Memory B cell (primary cell): ENCODE results near the gene GET3.

Experiments used
- ATAC-seq: fragments of 150-1000 bp; cut with Tn5 transposase; 2 replicates; pipeline ENCODE4 v1.10.0; 2021; ENCODE audit warnings: low read depth, mild to moderate bottlenecking, moderate library complexity
- DNase-seq, 2 donors: peaks; one replicate each; pipeline ENCODE4 v3.0.0; 2022; ENCODE audit warnings: low spot score in 2 of 2
- H3K27ac Mint-ChIP-seq: one replicate; pipeline ENCODE4 v1.8.0; 2022; ENCODE audit warnings: mild to moderate bottlenecking, moderate library complexity, mixed read lengths
- H3K27me3 Mint-ChIP-seq: one replicate; pipeline ENCODE4 v1.8.0; 2022; ENCODE audit warnings: mixed read lengths
- H3K36me3 Mint-ChIP-seq: one replicate; pipeline ENCODE4 v1.8.0; 2022; ENCODE audit warnings: mild to moderate bottlenecking, mixed read lengths
- H3K4me1 Mint-ChIP-seq: one replicate; pipeline ENCODE4 v1.8.0; 2022; ENCODE audit warnings: mixed read lengths
- H3K4me3 Mint-ChIP-seq: one replicate; pipeline ENCODE4 v1.8.0; 2022; ENCODE audit warnings: mild to moderate bottlenecking, moderate library complexity, mixed read lengths
- H3K9me3 Mint-ChIP-seq: one replicate; pipeline ENCODE4 v1.8.0; 2022; ENCODE audit warnings: mixed read lengths

Gene GET3

DNA sequence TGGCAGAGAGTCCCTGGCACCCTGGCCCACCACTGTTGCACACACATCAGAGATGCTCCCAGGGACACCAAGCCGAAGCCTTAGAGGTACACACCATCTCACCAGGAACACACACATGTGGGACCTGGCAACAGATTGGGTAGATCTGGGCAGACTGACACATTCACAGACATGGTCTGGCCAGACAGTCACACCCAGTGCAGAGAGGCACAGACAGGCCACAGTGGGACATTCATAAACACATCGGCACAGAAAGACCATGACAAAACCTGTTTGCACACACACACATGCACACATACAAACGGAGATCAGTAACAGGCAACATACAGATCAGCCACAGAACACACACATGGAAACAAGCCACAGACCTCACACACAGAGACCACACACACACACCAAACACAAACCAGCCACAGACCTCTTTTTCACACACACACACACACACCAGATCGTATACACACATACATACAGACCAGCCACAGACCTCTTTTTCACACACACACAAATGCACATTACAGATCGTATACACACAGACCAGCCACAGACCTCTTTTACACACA is 47.7 kb downstream of the GET3 start:
- no peaks in the 10 kb centered on the region for H3K27me3 Mint-ChIP-seq
- no peaks in the 10 kb centered on the region for H3K36me3 Mint-ChIP-seq
- DNase-seq (no peak), ATAC-seq (no peak)
- no peaks in the 10 kb centered on the region for H3K9me3 Mint-ChIP-seq
- peaks cover 20% of the 10 kb centered on the region for H3K4me1 Mint-ChIP-seq
- H3K4me3 Mint-ChIP-seq: no peak overlapping the region
- no peak overlapping the region for H3K27ac Mint-ChIP-seq

DNA sequence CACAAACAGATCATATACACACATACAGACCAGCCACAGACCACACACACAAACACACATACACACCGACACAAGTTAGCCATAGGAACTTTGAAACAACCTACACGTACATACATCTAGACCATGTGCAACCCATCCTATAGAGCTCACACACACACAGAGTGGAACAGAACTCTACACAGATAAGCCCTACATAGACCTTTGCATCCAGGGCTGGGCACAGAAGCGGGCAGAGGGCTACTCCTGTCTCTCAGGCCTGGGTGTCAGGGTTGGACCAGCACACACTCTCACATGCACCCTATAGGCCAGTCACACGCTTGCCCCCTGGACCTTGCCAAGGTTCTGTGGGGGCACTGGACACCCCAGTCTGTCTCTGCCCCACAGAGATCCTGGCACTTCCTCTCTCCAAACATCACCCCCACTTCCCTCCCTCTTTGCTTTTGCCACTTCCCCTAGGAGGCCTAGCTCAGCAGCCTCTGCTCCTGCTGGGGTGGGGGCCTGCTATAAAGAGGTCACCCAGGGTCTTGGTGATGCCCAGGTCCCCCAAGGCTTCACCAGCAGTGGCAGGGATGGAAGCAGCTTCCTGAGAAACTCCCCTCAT is 48.2 kb downstream of the GET3 start:
- DNase-seq: no peak
- Mint-ChIP-seq H3K36me3 (no peaks in the 10 kb centered on the region), H3K9me3 (no peaks in the 10 kb centered on the region), H3K4me1 (peaks cover 24% of the 10 kb centered on the region), H3K4me3 (no peak overlapping the region), H3K27ac (no peak overlapping the region), H3K27me3 (no peaks in the 10 kb centered on the region)
- no peak for ATAC-seq

DNA sequence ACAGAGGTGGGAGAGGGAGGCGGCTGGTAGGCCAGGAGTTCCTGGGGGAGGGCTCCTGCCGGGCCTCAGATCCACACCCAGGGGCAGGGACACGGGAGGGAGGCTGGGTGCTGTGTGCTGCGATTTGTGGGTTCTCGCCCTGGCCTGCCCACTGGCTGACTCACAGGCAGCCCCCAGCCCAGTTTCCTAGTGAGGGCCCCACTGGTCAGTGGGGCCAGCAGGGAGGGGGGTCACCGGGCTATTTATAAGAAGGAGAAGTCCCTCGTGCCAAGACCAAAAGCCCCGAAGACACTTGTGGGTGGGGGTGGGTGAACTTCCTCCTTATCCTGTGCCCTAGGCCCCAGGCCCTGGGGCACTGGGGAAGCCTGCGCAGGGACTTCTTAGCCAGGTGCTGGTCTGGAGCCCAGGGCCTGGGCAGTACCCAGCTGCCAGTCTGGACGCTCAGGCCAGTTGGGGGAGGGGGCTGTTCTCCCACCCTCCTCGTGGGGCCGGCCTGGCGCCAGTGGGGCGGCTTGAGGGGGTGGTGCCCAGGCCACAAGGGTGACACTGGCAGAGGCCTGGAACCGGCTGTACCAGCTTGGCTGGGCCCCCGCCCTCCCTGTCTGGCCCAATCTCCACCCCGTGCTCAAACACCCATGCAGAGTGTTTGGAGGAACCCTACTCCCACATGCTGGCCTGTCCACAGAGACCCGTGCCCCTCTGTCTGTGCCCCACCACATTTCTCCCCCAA is 49.0 kb downstream of the GET3 start:
- peak in 1 of 2 donors; percentile 62 for DNase-seq
- Mint-ChIP-seq H3K9me3 (no peaks in the 10 kb centered on the region), H3K36me3 (no peaks in the 10 kb centered on the region), H3K27ac (no peak overlapping the region), H3K4me3 (no peak overlapping the region), H3K27me3 (no peaks in the 10 kb centered on the region), H3K4me1 (peaks cover 31% of the 10 kb centered on the region)
- ATAC-seq: no peak

DNA sequence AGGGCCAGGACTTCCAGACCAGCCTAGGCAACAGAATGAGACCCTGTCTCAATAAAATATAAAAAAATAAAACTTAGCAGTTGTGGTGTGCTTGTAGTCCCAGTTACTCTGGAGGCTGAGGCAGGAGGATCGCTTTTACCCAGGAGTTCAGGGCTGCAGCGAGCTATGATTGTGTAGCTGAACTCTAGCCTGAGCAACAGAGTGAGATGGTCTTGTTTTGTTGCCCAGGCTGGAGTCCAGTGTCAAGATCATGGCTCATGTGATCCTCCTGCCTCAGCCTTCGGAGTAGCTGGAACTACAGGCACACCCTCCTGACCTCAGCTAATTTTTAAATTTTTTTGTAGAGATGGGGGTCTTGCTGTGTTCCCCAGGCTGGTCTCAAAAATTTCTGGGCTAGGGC is 49.7 kb downstream of the GET3 start:
- Mint-ChIP-seq H3K4me3 (no peak overlapping the region), H3K27me3 (no peaks in the 10 kb centered on the region), H3K4me1 (peaks cover 28% of the 10 kb centered on the region), H3K9me3 (no peaks in the 10 kb centered on the region), H3K27ac (no peak overlapping the region), H3K36me3 (no peaks in the 10 kb centered on the region)
- DNase-seq (no peak), ATAC-seq (no peak)

DNA sequence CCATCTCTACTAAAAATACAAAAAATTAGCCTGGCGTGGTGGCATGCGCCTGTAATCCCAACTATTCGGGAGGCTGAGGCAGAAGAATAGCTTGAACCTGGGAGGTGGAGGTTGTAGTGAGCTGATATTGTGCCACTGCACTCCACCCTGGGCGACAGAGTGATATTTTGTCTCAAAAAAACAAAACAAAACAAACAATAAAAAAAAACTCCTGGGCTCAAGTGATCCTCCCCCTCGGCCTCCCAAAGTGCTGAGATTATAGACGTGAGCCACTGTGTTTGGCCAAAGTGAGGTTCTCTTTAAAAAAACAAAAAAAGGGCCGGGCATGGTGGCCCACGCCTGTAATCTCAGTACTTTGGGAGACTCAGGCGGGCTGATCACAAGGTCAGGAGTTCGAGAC is 50.2 kb downstream of the GET3 start:
- Mint-ChIP-seq H3K4me3 (no peak overlapping the region), H3K36me3 (no peaks in the 10 kb centered on the region), H3K9me3 (no peaks in the 10 kb centered on the region), H3K4me1 (peaks cover 25% of the 10 kb centered on the region), H3K27ac (no peak overlapping the region), H3K27me3 (no peaks in the 10 kb centered on the region)
- DNase-seq (no peak), ATAC-seq (no peak)

DNA sequence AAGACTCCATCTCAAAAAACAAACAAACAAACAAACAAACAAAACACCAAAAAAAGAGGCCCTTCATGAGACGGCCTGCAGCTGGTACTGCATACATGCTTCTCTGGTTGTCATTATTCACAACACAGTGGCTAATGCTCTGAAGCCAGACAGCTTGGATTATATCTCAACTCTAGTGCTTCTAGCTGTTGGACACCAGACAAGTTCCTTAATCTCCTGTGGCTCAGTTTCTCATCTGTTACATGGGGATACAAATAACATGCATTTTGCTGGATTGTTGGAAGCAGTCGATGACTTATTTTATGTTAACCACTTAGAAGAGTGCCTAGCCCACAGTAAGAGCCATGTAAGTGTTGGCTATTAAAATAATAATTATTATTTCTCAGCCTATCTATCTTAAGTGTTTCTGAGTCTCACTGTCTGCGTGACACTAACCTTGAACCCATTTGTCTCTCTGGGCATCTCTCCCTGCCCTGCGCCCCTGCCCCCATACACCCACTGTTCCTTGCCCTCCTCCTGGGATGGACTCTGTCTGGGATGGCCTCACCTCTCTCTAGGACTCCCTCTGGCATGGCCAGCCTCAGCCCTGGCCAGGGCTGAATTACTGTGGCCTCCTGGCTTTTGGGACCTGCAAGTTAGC is 50.9 kb downstream of the GET3 start:
- Mint-ChIP-seq H3K4me1 (peaks cover 25% of the 10 kb centered on the region), H3K9me3 (no peaks in the 10 kb centered on the region), H3K4me3 (peak overlapping the region; percentile 91), H3K36me3 (no peaks in the 10 kb centered on the region), H3K27ac (peak overlapping the region; percentile 99), H3K27me3 (no peaks in the 10 kb centered on the region)
- DNase-seq: no peak
- ATAC-seq: no peak

DNA sequence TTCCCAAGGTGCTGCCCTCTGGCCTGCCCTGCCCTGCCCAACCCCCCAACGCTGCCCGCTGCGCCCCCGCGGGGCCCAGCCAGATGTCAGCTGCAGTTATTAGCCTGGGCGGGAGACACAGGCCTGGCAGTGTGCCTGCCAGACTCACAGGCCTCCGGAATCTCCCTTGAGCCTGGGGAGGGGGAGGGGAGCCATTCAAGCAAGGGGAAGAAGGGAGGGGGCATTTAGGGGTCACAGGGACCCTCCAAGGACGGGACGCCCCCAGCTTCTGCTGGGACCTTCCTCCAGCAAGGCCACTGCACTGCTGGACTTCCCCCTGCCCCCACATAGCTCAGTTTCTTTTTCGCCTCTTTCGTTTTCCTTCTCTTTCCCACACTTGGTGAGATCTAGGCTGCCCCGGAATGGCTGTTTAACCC is 51.4 kb downstream of the GET3 start:
- no peaks in the 10 kb centered on the region for H3K27me3 Mint-ChIP-seq
- H3K4me3 Mint-ChIP-seq: peak overlapping the region; percentile 91
- H3K9me3 Mint-ChIP-seq: no peaks in the 10 kb centered on the region
- H3K36me3 Mint-ChIP-seq: no peaks in the 10 kb centered on the region
- H3K27ac Mint-ChIP-seq: peak overlapping the region; percentile 99
- DNase-seq: peak; percentile 70 to 74
- peaks cover 25% of the 10 kb centered on the region for H3K4me1 Mint-ChIP-seq
- ATAC-seq: peak; percentile 5

DNA sequence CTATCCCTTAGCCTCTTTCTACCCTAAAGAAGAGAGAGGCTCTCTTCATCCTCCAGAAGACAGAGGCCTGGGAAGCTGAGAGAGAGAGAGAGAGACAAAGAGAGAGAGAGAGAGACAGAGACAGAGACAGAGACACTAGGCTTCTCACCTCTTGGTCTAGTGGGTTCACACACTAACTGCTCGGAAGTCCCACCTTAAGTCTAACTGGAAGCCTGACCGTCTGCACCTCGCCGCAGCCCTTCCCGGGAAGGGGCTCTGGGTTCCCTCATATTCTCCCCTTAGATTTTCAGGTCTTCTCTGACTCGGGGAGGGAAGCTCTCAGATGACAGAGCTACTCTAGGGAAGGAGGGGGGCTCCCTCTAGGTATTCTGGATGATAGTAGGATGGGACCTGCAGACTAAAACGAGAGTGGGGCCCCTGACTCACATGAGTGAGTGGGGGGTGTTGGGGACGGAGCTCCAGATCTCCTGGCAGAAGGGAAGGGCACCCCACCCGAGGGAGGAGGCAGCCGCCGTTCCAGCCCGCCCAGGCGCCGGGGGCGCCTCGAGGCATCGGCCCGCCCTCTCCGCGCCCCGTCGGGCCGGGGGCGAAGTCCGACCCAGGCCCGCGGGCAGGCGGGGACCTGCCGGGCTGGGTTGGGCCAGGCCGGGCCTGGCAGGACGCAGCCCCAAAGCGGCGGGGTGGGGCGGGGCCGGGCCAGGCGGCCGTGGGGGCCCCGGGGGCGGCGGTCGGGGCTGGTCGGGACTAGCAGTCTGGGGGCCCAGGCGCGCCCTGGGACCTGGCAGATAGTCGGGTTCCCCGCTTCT is 52.0 kb downstream of the GET3 start:
- peak overlapping the region; percentile 96 for H3K4me3 Mint-ChIP-seq
- no peaks in the 10 kb centered on the region for H3K27me3 Mint-ChIP-seq
- H3K36me3 Mint-ChIP-seq: no peaks in the 10 kb centered on the region
- no peak for ATAC-seq
- no peaks in the 10 kb centered on the region for H3K9me3 Mint-ChIP-seq
- no peak for DNase-seq
- H3K4me1 Mint-ChIP-seq: peaks cover 28% of the 10 kb centered on the region
- peak overlapping the region; percentile 99 for H3K27ac Mint-ChIP-seq

DNA sequence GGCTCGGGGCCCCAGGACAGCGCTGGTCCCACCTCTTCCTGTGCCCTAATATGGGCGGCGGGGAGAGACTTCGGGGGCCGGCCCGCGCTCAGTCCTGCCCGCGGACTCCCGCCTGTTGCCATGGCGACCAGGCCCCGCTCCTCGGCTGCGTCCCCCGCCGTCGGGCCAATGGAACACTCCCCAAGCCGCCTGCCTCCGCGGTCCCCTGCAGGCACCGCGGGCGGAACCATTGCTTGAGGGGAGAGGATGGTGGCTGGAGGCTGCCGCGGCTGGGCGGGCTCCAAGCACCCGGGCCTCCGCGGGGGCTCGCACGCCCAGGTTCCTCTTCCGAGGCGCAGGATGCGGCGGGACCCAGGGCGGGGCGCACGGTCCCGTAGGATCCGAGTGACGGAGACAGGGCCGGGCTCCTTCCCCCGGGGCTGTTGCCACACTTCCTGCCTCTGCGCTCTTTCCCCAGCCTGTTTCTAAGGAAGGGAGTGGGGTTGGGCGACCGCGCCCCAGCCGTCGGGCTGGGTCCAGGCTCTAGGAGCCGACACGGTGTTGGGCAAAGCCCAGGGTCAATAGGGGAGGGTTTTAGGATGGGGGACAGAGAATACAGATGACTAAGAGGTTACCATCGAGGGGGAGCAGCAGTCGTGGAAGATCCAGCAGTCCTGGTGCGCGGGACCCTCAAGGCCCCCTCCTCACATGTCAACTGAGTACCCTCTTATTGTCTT is 52.8 kb downstream of the GET3 start:
- peak; percentile 95 to 96 for DNase-seq
- Mint-ChIP-seq H3K4me1 (peaks cover 29% of the 10 kb centered on the region), H3K4me3 (peak overlapping the region; percentile 96), H3K36me3 (no peaks in the 10 kb centered on the region), H3K27me3 (no peaks in the 10 kb centered on the region), H3K9me3 (no peaks in the 10 kb centered on the region), H3K27ac (peak overlapping the region; percentile 99)
- ATAC-seq: peak; percentile 43

DNA sequence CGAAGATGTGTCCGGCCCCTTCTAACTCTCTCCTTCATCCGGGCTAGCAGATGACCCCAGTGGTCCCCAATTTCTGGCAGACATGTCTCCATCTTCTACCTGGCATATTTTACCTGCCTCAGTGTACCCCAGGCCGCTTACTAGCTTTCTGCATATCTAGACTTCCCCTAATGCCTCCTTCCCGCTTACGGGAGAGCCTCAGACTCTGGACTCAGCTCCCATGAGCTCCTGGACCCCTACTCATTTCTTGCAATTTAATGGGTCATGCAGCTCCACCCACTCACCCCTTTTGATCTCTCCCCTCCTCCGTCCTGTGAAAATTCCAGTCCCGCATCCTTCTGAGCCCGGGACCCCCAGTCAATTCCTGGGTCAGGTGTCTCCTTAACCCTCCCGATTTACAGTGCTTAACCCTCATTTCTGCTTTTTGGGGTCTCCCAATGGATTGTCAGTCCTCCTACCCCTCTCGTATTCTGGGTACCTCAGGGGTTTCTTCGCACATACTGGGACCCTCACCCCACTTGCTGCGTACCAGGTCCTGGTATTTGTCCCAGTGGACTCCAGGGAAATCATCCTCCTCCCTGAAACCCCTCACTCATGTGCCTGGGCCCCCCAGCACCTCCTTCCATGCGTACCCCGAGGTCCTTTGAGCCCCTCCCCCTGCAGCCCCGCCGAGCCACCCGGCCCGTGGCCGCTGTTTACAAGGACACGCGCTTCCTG is 53.5 kb downstream of the GET3 start:
- peak overlapping the region; percentile 96 for H3K4me3 Mint-ChIP-seq
- ATAC-seq (no peak), DNase-seq (peak in 1 of 2 donors; percentile 55)
- H3K27me3 Mint-ChIP-seq: no peaks in the 10 kb centered on the region
- peak overlapping the region; percentile 99 for H3K27ac Mint-ChIP-seq
- no peaks in the 10 kb centered on the region for H3K9me3 Mint-ChIP-seq
- H3K4me1 Mint-ChIP-seq: peaks cover 31% of the 10 kb centered on the region
- H3K36me3 Mint-ChIP-seq: no peaks in the 10 kb centered on the region

DNA sequence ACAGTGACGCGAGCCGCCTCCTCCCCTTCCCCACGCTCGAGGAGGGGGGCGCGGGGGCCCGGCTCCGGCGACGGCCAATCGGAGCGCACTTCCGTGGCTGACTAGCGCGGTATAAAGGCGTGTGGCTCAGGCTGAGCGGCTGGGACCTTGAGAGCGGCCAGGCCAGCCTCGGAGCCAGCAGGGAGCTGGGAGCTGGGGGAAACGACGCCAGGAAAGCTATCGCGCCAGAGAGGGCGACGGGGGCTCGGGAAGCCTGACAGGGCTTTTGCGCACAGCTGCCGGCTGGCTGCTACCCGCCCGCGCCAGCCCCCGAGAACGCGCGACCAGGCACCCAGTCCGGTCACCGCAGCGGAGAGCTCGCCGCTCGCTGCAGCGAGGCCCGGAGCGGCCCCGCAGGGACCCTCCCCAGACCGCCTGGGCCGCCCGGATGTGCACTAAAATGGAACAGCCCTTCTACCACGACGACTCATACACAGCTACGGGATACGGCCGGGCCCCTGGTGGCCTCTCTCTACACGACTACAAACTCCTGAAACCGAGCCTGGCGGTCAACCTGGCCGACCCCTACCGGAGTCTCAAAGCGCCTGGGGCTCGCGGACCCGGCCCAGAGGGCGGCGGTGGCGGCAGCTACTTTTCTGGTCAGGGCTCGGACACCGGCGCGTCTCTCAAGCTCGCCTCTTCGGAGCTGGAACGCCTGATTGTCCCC is 54.2 kb downstream of the GET3 start, which contains the start of gene JUNB:
Gene JUNB (plus strand): TSS at position 142 of the 706 bp plus-strand sequence. CDS start 286 bp downstream, at position 428.
- H3K27me3 Mint-ChIP-seq: no peaks in the 10 kb centered on the region
- peak; percentile 28 for ATAC-seq
- peak within 1 kb of the TSS; percentile 99 for H3K27ac Mint-ChIP-seq
- H3K4me1 Mint-ChIP-seq: peaks cover 38% of the 10 kb centered on the region
- peak within 1 kb of the TSS; percentile 96 for H3K4me3 Mint-ChIP-seq
- no peaks in the 10 kb centered on the region for H3K36me3 Mint-ChIP-seq
- no peaks in the 10 kb centered on the region for H3K9me3 Mint-ChIP-seq
- DNase-seq: peak; percentile 99

DNA sequence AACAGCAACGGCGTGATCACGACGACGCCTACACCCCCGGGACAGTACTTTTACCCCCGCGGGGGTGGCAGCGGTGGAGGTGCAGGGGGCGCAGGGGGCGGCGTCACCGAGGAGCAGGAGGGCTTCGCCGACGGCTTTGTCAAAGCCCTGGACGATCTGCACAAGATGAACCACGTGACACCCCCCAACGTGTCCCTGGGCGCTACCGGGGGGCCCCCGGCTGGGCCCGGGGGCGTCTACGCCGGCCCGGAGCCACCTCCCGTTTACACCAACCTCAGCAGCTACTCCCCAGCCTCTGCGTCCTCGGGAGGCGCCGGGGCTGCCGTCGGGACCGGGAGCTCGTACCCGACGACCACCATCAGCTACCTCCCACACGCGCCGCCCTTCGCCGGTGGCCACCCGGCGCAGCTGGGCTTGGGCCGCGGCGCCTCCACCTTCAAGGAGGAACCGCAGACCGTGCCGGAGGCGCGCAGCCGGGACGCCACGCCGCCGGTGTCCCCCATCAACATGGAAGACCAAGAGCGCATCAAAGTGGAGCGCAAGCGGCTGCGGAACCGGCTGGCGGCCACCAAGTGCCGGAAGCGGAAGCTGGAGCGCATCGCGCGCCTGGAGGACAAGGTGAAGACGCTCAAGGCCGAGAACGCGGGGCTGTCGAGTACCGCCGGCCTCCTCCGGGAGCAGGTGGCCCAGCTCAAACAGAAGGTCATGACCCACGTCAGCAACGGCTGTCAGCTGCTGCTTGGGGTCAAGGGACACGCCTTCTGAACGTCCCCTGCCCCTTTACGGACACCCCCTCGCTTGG is 55.0 kb downstream of the GET3 start:
- ATAC-seq (no peak), DNase-seq (peak; percentile 68 to 70)
- Mint-ChIP-seq H3K4me3 (peak overlapping the region; percentile 96), H3K4me1 (peaks cover 39% of the 10 kb centered on the region), H3K27ac (peak overlapping the region; percentile 99), H3K9me3 (no peaks in the 10 kb centered on the region), H3K36me3 (no peaks in the 10 kb centered on the region), H3K27me3 (no peaks in the 10 kb centered on the region)
